HG03469 (cell line): Measurements from ENCODE around the gene RBBP8NL.

Experiments used
- ATAC-seq: cut with Tn5 transposase; IDR thresholded peaks from one replicate; pipeline ENCODE4 v1.9.1; 2021; ENCODE audit warnings: mild to moderate bottlenecking, moderate library complexity, moderate number of reproducible peaks; ENCODE audit not compliant: unreplicated experiment

Gene RBBP8NL

DNA sequence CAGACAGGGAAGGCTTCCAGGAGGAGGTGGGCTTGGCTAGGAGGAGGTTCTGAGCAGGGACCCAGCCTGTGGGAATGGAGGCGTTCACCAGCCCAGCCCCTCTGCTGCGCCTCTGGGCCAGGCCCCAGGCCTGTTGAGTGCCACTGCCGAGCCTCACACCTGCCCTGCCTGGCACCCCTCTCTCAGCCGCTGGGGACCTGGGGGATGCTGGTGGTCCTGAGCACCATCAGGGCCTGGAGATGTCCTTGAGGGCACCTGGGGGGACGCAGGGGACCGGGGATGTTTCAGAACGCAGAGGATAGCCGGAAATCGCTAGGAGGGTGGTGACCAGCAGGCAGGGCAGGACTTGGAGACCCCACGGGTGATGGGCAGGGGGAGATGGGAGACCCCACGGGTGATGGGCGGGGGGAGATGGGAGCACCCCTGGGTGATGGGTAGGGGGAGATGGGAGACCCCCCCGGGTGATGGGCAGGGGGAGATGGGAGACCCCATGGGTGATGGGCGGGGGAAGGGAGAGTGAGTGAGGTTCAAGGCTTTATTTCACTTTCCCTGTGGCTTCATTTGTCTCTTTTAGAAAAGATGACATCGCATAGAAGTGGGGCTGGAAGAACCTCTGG is 35.7 kb upstream of the RBBP8NL start:
- no peak for ATAC-seq

DNA sequence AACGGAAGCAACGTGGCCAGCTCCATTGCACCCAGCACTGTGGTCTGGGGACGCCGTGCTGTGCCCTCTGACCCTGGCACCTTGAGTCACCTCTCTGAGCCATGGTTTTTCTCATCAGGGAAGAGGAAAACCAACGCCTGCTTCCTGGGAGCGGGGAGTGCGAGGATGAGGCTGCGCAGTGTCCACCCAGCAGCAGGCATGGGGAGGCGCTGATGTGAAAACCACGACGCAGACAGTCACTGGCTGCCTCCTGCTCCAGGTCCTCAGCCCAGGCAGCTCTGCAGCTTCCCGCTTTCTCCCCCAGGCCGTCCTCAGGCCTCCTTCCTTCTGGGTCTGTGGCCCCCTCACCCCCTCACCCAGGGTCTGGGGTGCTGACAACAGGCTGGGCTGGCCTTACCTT is 34.5 kb upstream of the RBBP8NL start:
- no peak for ATAC-seq

DNA sequence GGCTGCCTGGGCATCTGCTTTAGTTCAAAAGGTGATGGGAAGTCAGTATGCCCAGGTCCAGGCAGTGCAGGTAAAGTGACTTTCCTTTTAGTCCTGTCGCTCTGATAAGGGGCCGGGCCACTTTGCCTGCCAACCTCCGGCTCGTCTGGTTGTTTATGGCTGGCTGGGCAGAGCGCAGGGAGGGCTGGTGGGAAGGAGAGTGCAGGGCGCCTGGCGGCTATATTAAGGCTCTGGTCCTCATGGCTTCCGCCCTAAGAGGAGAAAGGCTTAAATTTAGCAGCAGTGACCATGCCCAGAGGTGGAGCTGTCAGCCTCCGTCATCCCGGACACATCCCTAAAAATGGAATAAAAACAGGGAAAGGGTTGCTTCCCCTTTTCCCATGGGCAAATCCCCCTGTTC is 33.8 kb upstream of the RBBP8NL start:
- no peak for ATAC-seq

DNA sequence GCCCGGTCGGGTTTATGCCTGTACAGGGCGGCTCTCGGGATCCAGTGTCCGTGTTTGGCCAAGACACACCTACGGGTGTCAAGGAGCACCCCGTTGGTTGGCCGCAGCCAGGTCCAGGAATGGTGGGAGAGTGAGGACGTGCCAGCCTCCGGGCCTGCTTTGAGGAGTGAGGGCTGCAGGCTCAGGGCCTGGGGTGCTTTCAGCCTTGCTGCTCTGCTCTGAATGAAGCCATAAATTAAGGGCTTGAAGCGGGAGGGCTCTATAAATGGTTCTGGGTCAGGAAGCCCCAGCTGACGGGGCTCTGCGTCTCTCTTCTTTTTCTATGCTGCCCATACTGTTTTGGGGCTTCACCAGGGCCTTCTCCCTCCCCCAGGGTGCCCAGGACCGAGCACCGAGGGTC is 33.3 kb upstream of the RBBP8NL start:
- no peak for ATAC-seq

DNA sequence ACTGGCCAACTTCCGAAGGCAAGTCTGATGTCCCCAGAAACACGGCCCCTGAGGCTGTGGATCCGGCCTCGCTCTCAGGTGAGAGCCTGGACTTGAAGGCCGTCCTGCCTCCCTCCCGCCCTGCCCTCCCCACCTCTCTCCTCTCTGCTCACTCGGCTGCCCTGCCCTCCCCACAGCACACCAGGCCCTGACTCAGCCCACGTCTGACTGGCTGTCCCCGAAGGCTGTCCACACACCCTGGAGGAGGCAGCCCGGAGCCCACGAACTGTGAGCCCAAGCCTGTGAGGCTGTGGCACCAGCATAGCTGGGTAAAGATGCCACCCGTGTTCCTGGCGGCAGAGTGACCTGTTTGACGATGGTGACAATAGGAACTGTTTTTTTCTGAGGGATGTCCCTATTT is 32.1 kb upstream of the RBBP8NL start:
- no peak for ATAC-seq

DNA sequence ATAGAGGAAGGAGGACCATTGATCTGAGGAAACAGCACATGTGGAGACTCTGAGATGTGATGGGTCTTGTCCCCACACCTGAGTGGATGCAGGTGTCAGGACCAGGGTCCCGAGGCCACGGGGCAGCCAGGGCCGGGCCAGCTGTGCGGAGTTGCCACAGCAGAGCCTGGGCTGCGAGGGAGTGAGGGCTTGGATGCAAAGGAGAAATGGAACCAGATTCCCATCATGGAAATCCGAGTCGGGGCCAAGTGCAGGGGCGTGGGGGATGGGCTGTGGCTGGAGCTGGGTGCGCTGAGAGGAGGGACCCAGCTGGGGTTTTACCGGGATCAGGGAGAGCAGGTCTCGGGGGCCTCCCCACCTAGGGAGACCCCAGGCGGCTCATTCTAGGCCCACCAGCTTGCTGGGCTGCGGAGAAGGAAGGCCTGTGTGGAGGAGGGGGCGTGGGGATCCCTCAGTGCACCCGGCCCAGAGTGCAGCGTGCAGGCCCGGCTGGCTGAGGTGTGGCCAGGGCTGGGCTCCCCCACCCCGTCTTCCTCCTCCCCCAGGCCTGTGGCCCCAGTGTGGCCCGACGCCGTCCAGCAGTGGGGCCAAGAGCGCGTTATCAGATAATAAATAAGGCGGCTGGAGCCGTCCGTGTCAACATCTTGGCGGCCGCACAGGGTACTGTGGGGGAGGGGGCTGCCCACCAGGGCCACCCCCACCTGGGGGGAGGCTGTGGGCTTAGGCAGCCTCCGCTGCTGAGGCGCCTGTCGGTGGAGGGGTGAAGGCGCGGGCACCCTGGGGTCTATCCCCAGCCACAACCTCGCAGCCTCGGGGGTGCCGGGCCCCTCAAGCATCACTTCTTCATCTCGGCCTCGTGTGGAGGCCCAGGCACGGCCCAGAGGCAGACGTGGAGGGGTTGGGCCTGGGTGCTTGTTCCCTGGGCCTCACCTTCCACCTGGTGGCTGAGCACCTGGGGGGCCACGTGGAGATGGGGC is 31.2 kb upstream of the RBBP8NL start:
- no peak for ATAC-seq

DNA sequence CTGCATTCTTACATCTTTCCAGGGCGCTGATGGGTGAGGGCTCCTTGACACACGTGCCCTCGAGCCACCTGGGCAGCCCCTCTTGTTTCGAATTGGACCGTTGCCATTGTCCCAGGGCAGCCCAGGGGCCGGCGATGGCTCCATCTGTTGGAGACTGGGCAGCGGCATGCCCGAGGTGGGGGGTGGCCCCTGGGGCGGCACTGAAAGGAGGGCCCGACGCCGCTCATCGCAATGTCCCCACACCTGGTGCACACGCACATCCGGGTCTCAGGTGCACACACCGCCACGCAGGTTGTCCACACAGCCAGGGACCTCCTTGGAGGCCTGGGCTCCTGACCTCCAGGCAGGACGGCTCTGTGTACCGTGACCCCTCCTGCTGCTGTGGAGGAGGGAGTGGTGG is 30.5 kb upstream of the RBBP8NL start:
- no peak for ATAC-seq

DNA sequence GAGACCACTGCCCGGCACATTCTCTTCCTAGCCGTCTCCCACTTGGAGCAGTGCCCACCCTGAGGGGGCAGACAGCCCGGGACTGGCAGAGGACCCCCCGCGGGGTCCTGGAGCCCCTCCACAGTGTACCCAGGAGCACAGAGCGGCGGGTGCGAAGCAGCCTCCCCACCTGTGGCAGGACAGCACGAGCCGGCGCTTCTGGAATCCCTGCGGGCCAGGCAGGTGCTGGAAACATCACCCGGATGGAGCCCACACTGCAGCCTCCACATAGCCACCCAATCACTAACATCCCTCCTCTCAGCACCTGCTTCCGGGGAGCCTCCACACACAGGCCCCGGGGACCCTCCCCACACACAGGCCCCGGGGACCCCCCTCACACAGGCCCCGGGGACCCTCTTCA is 29.8 kb upstream of the RBBP8NL start:
- no peak for ATAC-seq

DNA sequence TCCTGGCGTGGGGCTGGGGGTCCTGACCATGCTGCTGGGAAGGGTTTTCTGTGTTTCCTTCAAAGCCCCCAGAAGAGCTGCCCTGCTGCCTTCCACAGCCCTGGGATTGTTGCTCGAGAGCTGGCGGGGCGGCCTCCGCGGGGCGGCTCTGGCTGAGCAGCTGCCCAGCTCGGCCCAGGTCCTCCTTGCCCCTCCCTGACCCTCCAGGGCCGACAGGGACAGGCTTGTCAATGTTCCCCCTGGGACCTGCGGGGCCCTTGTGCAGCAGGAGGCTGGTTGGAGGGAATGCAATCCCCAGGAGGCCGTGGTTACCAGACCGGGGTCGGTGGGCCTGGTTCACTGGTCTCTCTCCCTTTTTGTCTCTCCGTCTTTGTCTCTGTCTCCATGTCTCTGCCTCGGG is 28.6 kb upstream of the RBBP8NL start:
- no peak for ATAC-seq

DNA sequence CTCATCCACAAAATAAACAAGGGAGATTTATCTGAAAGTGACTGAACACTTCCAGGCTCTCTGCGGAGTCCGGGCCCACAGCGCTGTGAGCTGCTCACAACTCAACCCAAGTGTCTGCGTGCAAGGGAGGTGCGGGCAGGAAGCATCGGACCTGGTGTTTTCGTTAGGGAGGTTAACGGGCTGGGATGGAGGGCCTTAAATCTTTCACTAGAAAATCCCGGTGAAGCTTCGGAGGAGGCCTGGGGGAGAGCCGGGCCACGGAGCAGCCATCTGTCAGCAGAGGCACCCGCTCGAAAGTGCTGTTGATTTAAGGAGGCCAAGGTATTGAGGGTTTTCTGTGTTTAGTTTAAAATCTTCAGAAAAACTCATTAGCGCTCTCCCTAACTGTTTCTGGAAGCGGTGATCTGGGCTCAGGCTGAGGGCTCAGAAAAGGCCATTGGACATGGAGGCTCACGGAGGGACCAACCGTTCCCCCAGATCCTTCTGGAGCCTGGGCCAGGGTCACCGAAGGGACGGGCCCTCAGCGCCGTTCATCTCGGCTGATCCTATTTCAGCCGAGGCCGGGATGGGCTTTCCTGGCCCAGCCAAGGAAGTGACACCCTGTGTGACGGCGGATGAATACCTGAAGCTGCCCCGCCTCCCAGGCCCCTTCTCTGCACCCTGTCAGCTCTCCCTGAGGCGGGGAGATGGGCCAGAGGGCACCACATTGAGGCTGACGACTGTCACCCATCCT is 27.7 kb upstream of the RBBP8NL start:
- ATAC-seq = no peak

DNA sequence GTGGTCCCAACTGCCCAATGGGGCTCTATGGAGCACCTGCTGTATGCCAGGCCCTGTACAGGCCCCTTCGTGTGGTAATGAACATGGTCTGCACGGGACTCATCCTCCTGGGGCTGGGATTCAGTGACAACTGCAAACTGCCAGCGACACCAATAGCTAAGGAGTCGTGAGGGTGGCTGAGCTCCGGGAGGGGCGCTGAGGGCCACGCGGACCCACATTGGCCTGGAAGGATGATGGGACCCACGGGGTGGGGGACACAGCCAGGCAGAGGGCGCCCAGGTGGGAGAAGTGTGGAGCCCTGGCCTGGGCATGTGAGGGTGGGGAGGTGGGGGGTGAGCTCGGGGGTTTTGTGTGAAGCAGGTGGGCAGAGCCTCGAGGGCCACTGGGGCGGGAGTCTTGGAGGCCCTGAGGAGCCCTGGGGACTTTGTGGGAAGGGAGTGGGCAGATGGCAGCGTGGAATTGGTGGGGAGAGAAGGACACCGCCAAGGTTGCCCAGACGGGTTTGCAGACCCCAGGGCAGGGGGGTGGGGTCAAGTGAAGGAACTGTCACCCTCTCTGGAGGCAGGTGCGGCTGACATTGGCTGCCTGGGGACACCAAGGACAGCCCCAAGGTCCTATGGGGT is 26.0 kb upstream of the RBBP8NL start:
- no peak for ATAC-seq

DNA sequence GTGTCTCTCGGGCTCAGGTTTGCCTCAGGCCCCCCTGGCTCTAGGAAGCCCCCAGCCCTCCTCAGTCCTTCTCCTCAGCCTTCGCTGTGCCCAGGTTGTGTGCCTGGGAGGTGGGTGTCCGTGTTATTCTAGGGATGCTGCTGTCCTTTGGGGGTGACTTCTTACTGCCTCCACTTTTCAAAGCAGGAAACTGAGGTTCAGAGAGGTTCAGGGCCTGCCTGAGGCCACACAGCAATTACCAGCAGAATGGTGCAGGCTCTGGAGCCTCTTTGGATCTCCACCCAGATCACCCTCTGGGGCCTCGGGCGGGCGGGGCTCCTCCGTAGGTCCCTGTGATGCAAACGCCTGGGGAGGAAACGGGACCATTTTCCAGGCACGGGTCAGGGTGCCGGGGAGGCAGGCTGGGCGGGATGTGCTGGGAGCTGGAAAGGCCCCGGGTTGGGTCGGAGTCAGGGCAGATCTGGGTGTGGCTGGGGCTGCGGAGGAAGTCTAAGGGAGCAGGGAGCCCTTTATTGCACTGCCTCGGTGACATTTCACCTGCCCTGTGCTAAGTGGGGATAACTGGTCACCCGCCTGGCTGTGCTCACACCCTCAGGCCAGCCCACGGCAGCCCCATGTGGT is 25.2 kb upstream of the RBBP8NL start:
- ATAC-seq = no peak

DNA sequence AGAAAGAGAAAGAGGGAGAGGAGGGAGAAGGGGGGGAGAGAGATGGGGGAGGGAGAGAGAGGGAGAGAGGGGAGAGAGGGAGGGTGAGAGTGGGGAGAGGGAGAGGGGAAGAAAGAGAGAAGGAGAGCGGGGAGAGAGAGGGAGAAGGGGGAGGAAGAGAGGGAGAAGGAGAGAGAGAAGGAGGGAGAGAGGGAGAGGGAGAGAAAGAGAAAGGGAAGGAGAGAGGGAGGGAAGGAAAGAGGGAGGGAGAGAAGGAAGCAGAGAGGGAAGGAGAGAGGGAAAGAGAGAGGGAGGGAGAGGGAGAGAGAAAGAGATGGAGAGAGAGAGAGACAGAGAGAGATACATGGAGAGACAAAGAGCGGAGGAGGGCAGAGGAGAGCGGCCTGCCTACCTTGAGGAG is 24.6 kb upstream of the RBBP8NL start:
- ATAC-seq = no peak

DNA sequence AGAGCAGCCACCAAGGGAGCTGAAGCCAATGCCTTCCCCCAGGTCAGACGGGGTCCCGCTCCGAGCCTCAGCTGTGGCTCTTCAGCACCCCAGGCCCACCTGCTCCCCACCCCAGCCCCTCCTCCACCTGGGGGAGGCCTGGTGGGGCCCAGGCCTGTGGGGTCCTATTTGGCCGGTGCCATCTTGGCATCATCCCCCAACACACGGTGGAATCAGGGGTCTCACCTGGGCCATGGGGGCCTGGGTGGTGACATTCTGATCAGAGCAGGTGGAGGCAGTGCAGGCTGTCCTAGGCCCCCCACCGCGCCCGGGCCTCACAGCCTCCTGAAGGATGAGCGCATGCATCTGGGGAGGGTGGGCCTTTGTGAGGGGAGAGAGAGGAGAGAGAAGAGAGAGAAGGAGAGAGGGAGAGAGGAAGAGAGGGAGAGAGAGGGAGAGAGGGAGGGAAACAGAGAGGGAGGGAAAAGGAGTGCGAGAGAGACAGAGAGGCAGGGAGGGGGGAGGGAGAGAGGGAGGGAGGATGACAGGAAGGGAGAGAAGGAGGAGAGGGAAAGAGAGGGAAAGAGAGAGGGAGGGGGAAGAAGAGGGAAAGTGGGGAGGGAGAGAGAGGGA is 23.9 kb upstream of the RBBP8NL start:
- ATAC-seq = no peak

DNA sequence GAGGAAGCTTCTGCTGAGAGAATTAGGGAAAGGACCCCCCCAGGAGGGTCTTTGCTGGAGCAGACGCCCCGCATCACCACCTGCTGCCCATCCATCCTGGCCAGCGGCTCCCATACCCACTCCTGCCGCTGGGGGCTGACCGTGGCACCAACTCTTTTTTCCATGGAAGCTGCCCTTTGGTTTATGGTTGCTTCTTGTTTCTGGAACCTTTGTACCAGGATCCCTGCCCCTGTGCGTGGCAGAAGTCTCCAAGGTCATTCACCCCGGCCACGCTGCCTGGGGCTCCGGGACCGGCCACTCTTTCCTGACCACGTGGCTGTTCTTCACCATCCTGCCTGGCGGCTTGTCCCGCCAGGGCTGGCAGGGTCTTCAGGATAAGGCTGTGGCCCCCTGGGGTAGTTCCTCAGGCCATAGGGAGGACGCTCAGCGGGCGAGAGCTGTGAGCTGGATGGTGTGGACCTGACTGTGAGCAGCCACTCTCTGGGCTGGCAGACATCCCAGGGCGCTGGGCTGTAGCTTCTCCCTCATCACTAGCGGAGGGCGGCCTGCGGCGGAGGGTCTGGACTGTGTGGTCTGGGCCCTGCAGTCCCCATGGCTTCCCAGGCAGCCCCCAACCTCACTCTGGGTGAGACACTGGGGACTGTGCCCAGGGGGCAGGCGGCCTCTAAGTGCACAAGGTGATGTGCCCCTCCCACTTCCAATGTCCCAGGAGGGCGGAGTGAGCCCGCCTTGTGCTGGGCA is 22.8 kb upstream of the RBBP8NL start:
- no peak for ATAC-seq

DNA sequence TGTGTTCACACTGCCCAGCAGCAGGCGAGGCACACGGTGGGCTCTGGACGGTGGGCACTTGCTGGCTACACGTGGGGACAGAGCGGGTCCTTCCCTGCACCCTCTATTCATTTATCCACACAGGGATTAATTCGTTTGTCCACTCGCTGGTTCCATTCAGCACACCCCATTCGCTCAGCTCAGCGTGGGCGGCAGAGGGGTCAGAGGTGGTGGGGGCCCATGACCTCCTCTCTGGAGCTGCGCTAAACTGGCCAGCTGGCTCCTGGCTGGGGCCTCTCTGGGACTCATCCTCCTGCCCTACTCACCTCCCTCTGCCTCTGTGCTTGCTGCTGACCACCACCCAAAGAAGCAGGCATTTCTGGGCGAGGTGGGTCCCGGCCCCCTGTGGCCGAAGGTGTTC is 21.4 kb upstream of the RBBP8NL start:
- ATAC-seq = no peak

DNA sequence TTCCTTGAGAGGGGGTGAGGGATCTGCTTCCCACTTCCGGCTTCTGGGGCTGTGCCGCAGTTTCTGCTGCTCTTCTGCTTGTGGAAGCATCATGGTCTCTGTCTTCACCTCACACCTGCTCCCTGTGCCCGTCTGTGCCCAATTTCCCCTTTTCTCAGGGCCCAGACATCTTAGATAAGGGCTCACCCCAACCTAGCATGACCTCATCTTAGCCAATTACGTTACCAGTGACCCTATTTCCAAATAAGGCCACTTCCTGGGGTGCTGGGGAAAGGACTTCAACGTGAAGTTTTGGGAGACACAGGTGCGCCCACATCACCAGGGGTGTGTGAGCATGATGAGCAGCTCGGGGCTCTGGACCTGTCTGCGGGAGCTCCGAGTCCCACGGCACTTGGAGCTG is 20.7 kb upstream of the RBBP8NL start:
- ATAC-seq = no peak

DNA sequence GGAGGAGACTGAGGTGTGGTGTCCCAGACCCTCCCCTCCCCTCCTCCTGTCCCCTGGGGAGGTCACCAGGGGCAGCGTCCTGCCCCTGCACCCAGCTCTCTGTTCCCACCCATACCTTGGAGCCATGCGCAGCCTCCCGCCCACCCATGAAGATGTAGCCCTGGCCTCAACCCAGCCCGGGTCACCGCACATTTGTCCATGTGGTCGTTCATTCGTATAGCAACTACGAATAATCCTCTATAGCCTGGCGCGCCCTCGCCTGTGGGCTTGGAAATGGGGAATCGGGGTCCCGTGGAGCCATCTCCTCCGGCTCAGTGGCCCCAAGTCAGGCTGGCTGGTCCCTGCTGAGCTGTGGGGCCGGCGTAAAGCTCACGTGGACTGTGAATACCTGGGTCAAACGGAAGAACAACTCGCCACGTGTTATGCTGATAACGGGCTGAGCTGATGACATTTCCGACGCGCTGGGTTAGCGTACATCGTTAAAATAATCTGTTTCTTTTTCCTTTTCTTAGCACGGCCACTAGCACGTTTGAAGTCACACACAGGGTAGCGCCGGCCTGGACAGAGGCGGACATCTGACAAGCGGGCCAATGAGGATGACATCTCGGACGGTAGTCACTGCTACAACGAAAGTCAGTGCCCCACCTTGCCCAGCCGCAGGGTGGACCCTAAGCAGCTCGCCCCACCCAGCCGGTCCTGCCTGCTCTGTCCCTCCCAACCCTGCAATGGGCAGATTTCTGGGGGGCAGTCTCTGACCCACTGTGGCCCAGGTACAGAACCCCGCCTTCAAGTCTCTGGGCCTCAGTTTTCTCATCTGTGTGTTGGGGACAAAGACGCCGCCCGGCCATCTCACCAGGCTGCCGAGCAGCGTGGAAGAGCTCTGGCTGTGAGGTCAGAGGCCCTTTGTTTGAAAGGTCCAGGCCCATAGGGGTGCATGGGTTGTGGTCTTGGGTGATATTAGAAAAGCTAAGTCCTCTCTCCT is 19.8 kb upstream of the RBBP8NL start:
- ATAC-seq = no peak

DNA sequence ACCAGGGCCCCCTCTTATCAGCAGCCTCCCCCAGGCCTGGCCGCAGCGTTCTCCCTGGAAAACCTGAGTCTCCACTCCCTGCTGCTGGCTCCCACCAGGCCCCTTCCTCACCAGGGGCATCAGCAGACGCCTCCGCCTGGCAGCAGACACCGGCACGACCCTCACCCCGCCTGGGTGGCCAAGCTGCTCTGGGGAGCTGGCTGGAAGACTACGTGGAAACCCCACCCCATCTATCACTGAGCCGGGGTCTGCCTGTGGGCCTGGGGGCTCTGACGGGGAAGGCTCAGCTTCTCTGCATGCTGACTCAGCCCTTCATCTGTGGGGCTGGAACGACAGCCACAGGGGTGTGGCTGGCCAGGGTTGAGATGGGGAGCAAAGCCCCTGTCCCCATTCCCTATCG is 19.1 kb upstream of the RBBP8NL start:
- ATAC-seq = no peak
